Measurements from ENCODE around the gene IGF1R.
A peak's percentile ranks its signal among the peaks of the same experiment; 100 is the strongest.

IGF1R gene

GRCh38 chr15:98773616-98774015 is 125.3 kb downstream of the IGF1R start:
- no peak for DNase-seq (ENCODE audit: low read depth in 2 of 3, low spot score in 1 of 3)

GRCh38 chr15:98774756-98775497 is 126.6 kb downstream of the IGF1R start:
- DNase-seq (ENCODE audit: low read depth in 2 of 3, low spot score in 1 of 3): no peak

GRCh38 chr15:98775498-98776230 is 127.3 kb downstream of the IGF1R start:
- DNase-seq (ENCODE audit: low read depth in 2 of 3, low spot score in 1 of 3): no peak

GRCh38 chr15:98776607-98777281 is 128.4 kb downstream of the IGF1R start:
- peak in 1 of 3 donors; percentile 21 for DNase-seq (ENCODE audit: low read depth in 2 of 3, low spot score in 1 of 3)

GRCh38 chr15:98777426-98777825 is 129.1 kb downstream of the IGF1R start:
- no peak for DNase-seq (ENCODE audit: low read depth in 2 of 3, low spot score in 1 of 3)

- DNase-seq (ENCODE audit: low read depth in 2 of 3, low spot score in 1 of 3): no peak
Measured at GRCh38 chr15:98778263-98778959, 130.1 kb downstream of the IGF1R start.

GRCh38 chr15:98778960-98779359 is 130.6 kb downstream of the IGF1R start:
- DNase-seq (ENCODE audit: low read depth in 2 of 3, low spot score in 1 of 3): no peak

GRCh38 chr15:98779463-98780071 is 131.2 kb downstream of the IGF1R start:
- peak; percentile 53 to 83 (median 71) for DNase-seq (ENCODE audit: low read depth in 2 of 3, low spot score in 1 of 3)

GRCh38 chr15:98781838-98782237 is 133.5 kb downstream of the IGF1R start:
- DNase-seq (ENCODE audit: low read depth in 2 of 3, low spot score in 1 of 3): no peak

- no peak for DNase-seq (ENCODE audit: low read depth in 2 of 3, low spot score in 1 of 3)
Measured at GRCh38 chr15:98782801-98783200, 134.5 kb downstream of the IGF1R start.

- DNase-seq (ENCODE audit: low read depth in 2 of 3, low spot score in 1 of 3): no peak
Measured at GRCh38 chr15:98785431-98785806, 137.1 kb downstream of the IGF1R start.

- DNase-seq (ENCODE audit: low read depth in 2 of 3, low spot score in 1 of 3): no peak
Measured at GRCh38 chr15:98785807-98786621, 137.7 kb downstream of the IGF1R start.

GRCh38 chr15:98786717-98787116 is 138.4 kb downstream of the IGF1R start:
- no peak for DNase-seq (ENCODE audit: low read depth in 2 of 3, low spot score in 1 of 3)

GRCh38 chr15:98787194-98787593 is 138.9 kb downstream of the IGF1R start:
- DNase-seq (ENCODE audit: low read depth in 2 of 3, low spot score in 1 of 3): no peak

- DNase-seq (ENCODE audit: low read depth in 2 of 3, low spot score in 1 of 3): no peak
Measured at GRCh38 chr15:98787936-98788757, 139.8 kb downstream of the IGF1R start.

GRCh38 chr15:98789020-98789419 is 140.7 kb downstream of the IGF1R start:
- no peak for DNase-seq (ENCODE audit: low read depth in 2 of 3, low spot score in 1 of 3)

- no peak for DNase-seq (ENCODE audit: low read depth in 2 of 3, low spot score in 1 of 3)
Measured at GRCh38 chr15:98790270-98790669, 141.9 kb downstream of the IGF1R start.

- no peak for DNase-seq (ENCODE audit: low read depth in 2 of 3, low spot score in 1 of 3)
Measured at GRCh38 chr15:98791046-98791701, 142.8 kb downstream of the IGF1R start.

- DNase-seq (ENCODE audit: low read depth in 2 of 3, low spot score in 1 of 3): no peak
Measured at GRCh38 chr15:98792117-98792516, 143.8 kb downstream of the IGF1R start.

All from stimulated activated CD4-positive, alpha-beta T cell treated with anti-CD3 and anti-CD28 coated beads, Interleukin-12 subunit alpha, Interleukin-12 subunit beta, amount 100 ng/mL, for 48 hours (primary cell).